HCT116 (cell line): Measurements from ENCODE around the gene SLC6A19.

Experiments used
- CEBPB ChIP-seq: IDR thresholded peaks from 2 replicates; pipeline ENCODE4 v1.6.1; 2012; ENCODE audit warnings: low read depth
- EZH2 ChIP-seq: fragments of 200-600 bp; sonication (generic); IDR thresholded peaks from 2 replicates; pipeline ENCODE4 v1.6.1; 2017; ENCODE audit warnings: antibody characterized with exemption, mixed run types
- JUND ChIP-seq: IDR thresholded peaks from 2 replicates; pipeline ENCODE4 v1.6.1; 2012
- POLR2A ChIP-seq: IDR thresholded peaks from 2 replicates; pipeline ENCODE4 v1.7.0; 2011; ENCODE audit warnings: borderline replicate concordance; ENCODE audit not compliant: insufficient read depth, insufficient read length; ENCODE audit errors: extremely low read depth
- POLR2AphosphoS5 ChIP-seq: IDR thresholded peaks from 2 replicates; pipeline ENCODE4 v1.6.1; 2011; ENCODE audit warnings: mild to moderate bottlenecking, low read depth, low read length, moderate library complexity
- RAD21 ChIP-seq: IDR thresholded peaks from 2 replicates; pipeline ENCODE4 v1.6.1; 2012; ENCODE audit warnings: low read depth, mild to moderate bottlenecking
- TF ChIP-seq, protein P1 (sequence below), 3 experiments: fragments of 200-600 bp in 1 of 3; sonication (generic) in 1 of 3; IDR thresholded peaks in 2 of 3; conservative IDR thresholded peaks in 1 of 3; 2 replicates each; pipeline ENCODE4 v1.5.1; 2012 to 2017; ENCODE audit warnings: low read depth in 2 of 3, low read length in 2 of 3, antibody characterized with exemption in 1 of 3, borderline replicate concordance in 1 of 3, control low read depth in 1 of 3, mild to moderate bottlenecking in 1 of 3, mixed read lengths in 1 of 3, mixed run types in 1 of 3, moderate library complexity in 1 of 3; ENCODE audit not compliant: insufficient read depth in 1 of 3

DNA sequence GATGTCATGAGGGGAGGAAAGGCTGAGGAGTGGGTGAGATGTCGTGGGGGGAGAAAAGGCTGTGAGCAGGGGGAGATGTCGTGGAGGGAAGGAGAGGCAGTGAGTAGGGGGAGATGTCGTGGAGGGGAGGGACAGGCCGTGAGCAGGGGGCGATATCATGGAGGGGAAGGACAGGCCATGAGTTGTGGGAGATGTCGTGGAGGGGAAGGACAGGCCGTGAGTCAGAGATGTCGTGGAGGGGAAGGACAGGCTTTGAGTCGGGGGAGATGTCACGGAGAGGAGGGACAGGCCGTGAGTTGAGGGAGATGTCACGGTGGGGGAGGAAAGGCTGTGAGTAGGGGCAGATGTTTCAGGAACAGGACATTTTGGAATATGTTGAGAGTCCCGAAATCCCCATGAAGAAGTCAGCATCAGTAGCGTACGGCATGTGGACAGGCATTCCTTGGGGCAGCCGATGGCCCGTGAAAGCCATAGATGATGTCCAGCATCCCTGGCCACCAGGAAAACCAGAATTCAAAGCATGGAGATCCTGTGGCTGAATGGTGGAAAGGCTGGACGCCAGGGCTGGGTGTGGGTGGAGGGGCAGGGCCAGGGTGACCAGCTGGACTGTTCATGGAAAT is 8.3 kb upstream of the SLC6A19 start:
- TF ChIP-seq POLR2A, result no peak
- TF ChIP-seq, protein P1, sequence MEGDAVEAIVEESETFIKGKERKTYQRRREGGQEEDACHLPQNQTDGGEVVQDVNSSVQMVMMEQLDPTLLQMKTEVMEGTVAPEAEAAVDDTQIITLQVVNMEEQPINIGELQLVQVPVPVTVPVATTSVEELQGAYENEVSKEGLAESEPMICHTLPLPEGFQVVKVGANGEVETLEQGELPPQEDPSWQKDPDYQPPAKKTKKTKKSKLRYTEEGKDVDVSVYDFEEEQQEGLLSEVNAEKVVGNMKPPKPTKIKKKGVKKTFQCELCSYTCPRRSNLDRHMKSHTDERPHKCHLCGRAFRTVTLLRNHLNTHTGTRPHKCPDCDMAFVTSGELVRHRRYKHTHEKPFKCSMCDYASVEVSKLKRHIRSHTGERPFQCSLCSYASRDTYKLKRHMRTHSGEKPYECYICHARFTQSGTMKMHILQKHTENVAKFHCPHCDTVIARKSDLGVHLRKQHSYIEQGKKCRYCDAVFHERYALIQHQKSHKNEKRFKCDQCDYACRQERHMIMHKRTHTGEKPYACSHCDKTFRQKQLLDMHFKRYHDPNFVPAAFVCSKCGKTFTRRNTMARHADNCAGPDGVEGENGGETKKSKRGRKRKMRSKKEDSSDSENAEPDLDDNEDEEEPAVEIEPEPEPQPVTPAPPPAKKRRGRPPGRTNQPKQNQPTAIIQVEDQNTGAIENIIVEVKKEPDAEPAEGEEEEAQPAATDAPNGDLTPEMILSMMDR (IDR thresholded peaks at IDR 0.05 in 2 of 3, conservative IDR thresholded peaks at IDR 0.05 in 1 of 3; ENCODE audit: borderline replicate concordance in 1 of 3, insufficient read depth in 1 of 3, low read depth in 2 of 3, low read length in 2 of 3), result no peak
- TF ChIP-seq RAD21, result no peak
- TF ChIP-seq JUND, result no peak
- no peak for TF ChIP-seq CEBPB
- TF ChIP-seq POLR2AphosphoS5, result no peak
- no peak for TF ChIP-seq EZH2
